ENCODE data around the gene IL15. TPM values are rescaled to one million over a fixed set of nuclear protein-coding genes. Genes with fewer than 3 reads are reported as not detected.

Gene IL15
- total RNA-seq, 1 donor from 2014 or later: not detected

GRCh38 chr4:141659539-141659938, 23.2 kb downstream of the IL15 start:
- no peak overlapping the region for H3K4me3 Mint-ChIP-seq (ENCODE audit: unreplicated experiment)
- no peak for DNase-seq
- no peak overlapping the region for H3K27ac Mint-ChIP-seq (ENCODE audit: unreplicated experiment)
- no peaks in the 10 kb centered on the region for H3K36me3 Mint-ChIP-seq (ENCODE audit: unreplicated experiment)
- H3K4me1 Mint-ChIP-seq (ENCODE audit: low read depth, unreplicated experiment): no peaks in the 10 kb centered on the region
- no peaks in the 10 kb centered on the region for H3K9me3 Mint-ChIP-seq (ENCODE audit: unreplicated experiment)
- no peaks in the 10 kb centered on the region for H3K27me3 Mint-ChIP-seq (ENCODE audit: unreplicated experiment)
- no peak for TF ChIP-seq CTCF (IDR thresholded peaks at IDR 0.05; ENCODE audit: partially characterized antibody, unreplicated experiment)

GRCh38 chr4:141660880-141661279, 24.5 kb downstream of the IL15 start:
- H3K27ac Mint-ChIP-seq (ENCODE audit: unreplicated experiment): no peak overlapping the region
- H3K9me3 Mint-ChIP-seq (ENCODE audit: unreplicated experiment): no peaks in the 10 kb centered on the region
- TF ChIP-seq CTCF (IDR thresholded peaks at IDR 0.05; ENCODE audit: partially characterized antibody, unreplicated experiment): no peak
- no peak for DNase-seq
- no peaks in the 10 kb centered on the region for H3K36me3 Mint-ChIP-seq (ENCODE audit: unreplicated experiment)
- H3K4me3 Mint-ChIP-seq (ENCODE audit: unreplicated experiment): no peak overlapping the region
- no peaks in the 10 kb centered on the region for H3K27me3 Mint-ChIP-seq (ENCODE audit: unreplicated experiment)
- no peaks in the 10 kb centered on the region for H3K4me1 Mint-ChIP-seq (ENCODE audit: low read depth, unreplicated experiment)

- TF ChIP-seq CTCF (IDR thresholded peaks at IDR 0.05; ENCODE audit: partially characterized antibody, unreplicated experiment): no peak
- no peaks in the 10 kb centered on the region for H3K27me3 Mint-ChIP-seq (ENCODE audit: unreplicated experiment)
- no peaks in the 10 kb centered on the region for H3K36me3 Mint-ChIP-seq (ENCODE audit: unreplicated experiment)
- no peak for DNase-seq
- H3K4me1 Mint-ChIP-seq (ENCODE audit: low read depth, unreplicated experiment): no peaks in the 10 kb centered on the region
- no peaks in the 10 kb centered on the region for H3K9me3 Mint-ChIP-seq (ENCODE audit: unreplicated experiment)
- H3K27ac Mint-ChIP-seq (ENCODE audit: unreplicated experiment): no peak overlapping the region
- H3K4me3 Mint-ChIP-seq (ENCODE audit: unreplicated experiment): no peak overlapping the region
These were observed 32.0 kb downstream of the IL15 start for GRCh38 chr4:141668200-141668910.

- Mint-ChIP-seq H3K27me3 (ENCODE audit: unreplicated experiment) (no peaks in the 10 kb centered on the region), H3K9me3 (ENCODE audit: unreplicated experiment) (no peaks in the 10 kb centered on the region), H3K36me3 (ENCODE audit: unreplicated experiment) (no peaks in the 10 kb centered on the region)
These were observed 33.1 kb downstream of the IL15 start for GRCh38 chr4:141669501-141669900.

More at GRCh38 chr4:141669501-141669900, 33.1 kb downstream of the IL15 start:
- no peak for DNase-seq
- no peaks in the 10 kb centered on the region for H3K4me1 Mint-ChIP-seq (ENCODE audit: low read depth, unreplicated experiment)
- no peak for TF ChIP-seq CTCF (IDR thresholded peaks at IDR 0.05; ENCODE audit: partially characterized antibody, unreplicated experiment)
- no peak overlapping the region for H3K4me3 Mint-ChIP-seq (ENCODE audit: unreplicated experiment)
- H3K27ac Mint-ChIP-seq (ENCODE audit: unreplicated experiment): no peak overlapping the region
